Esophagus mucosa (tissue), 1 donor: Measurements from ENCODE around the gene NDUFV1. TPM values are rescaled to one million over a fixed set of nuclear protein-coding genes. Genes with fewer than 3 reads are reported as not detected.
"Not testable (repeated sequence)": the region's sequence is repeated elsewhere in the genome, so short reads cannot be mapped to it uniquely, and the experiment has no call there.

Experiments used
- ATAC-seq: fragments of 200-7000 bp; cut with Tn5 transposase; one replicate; pipeline ENCODE4 v1.9.1; 2020
- total RNA-seq: library from RNA; stranded (reverse); gene quantifications from one replicate; pipeline ENCODE4 v1.2.4, GENCODE V29; 2023
- donor health status: DM: yes; HTN: yes; CAD: no.

Gene NDUFV1
- total RNA-seq, 1 donor from 2014 or later = 140 TPM

GRCh38 chr11:67627812-67628624 lies 21.3 kb downstream of the NDUFV1 start:
- ATAC-seq = no peak

DNA sequence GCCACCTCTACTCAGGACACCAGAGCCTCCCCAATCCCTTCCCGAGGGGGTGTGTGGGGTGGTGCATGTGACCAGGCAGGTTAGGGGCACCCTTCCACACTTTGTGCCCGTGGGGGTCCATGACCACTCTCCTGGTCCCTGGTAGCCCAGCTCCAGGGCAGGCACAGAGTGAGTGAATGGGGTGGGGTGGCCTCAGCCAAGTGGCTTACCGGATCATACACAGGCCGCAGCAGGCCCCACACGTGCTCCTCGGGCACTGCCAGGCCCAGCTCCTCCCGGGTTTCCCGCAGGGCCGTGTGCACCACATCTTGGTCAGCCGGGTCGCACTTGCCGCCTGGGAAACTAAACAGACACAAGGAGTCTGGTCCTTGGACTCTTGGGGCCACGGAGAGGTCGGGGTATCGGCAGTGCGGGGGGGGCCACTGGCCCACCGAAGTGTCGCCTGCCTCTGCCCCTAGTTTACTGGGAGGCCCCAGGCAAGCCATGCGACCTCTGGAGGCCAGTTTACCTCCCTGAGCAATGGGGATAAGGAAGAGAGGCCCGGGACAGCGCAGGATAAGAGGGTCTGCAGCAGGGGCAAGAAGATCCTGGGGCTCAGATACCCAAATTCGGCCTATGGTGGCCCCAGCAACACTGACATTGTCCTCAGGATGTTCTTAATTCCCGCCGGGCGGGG lies 22.1 kb downstream of the NDUFV1 start:
- peak; percentile 37 for ATAC-seq

DNA sequence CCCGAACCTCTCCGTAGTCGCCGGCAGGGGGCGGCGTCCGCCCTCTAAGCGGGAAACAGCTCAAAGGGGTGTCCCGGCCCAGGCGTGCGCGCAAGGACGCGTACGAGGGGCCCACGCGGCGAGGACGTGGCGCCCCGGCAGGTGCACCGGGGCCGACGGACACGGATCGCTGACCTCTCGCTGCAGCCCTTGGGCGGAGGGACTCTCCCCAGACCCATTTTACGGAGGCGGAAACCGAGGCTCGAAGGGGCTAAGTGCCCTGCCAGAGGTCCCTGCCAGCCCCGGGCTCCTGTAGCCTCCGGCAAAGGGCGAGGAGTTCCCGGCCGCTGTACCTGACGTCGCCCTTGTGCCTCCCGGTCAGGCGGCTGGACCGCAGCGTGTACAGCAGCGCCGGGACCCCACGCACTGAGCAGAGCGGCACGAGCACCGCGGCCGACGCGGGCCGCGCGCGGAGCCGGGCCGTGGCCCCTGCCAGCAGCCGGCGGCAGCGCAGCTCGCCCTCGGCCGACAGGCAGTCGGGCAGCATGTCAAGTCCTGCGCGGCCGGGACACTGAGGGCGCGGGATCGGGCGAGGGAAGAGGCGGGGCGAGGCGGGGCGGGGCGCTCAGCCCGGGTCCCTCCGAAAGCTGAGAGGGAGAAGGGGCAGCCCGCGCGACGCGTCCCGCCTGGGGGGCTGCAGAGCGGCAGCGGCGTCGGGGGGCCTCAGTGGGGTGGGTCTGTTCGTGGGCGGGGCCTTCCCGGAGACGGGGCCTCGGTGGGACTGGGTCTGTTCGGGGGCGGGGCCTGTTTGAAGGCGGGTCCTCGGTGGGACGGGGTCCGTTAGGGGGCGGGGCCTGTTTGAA lies 22.9 kb downstream of the NDUFV1 start, which contains the start of gene NUDT8:
Gene NUDT8 (minus strand): TSS at position 552 of the 842 bp plus-strand sequence. CDS start 26 bp downstream, at position 526.
- ATAC-seq = peak; percentile 68

DNA sequence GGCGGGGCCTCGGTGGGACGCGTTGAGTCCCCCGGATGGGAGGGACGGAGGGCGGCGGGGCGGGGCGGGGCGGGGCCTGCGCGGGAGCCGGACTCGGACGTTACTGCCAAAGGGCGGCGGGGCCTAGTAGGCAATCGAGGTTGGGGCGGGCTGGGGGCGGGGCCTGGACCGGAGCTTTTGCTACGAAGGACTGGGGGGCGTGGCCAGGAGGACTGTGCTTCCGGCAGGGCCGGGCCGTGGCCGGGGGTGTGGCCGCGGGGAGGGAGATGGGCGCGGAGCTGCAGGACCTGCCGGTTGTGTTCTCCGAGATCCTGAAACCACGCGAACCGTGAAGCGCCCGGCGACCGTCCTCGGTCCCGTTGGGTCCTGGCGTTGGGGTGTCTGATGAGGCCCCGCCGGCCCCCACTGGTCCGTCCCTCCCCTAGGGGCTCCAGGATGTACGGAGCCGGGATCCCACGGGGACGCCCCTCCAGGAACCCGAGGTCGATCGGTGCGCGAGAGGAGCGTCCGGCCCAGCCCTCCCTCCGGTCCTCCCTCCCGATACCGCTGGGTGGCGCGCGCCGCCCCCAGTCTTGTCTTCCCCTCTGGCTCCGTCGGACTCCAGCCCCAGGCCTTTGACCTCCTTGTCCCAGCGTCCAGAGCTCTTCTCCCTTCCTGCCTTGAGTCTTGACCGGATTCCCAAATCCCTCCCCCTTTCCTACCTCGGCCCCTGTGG lies 23.6 kb downstream of the NDUFV1 start:
- ATAC-seq = peak; percentile 85

- no peak for ATAC-seq
Measured at GRCh38 chr11:67630943-67631331, 24.2 kb downstream of the NDUFV1 start.

GRCh38 chr11:67631411-67631810 lies 24.7 kb downstream of the NDUFV1 start:
- no peak for ATAC-seq

DNA sequence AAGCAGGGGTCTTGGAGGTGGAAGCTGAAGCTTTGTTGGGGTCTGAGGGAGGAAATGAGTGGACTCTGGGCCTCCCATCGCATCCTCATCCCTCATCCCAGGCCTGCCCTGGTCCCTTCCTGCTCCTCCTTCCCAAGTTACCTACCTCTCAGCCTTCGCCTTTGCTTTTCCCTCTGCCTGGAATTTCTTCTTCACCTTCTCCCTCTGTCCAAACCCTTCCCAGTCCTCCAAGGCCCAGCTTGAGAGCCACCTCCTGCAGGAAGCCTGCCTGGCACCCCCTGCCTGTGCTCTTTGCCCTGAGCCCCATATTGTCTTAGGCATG lies 25.1 kb downstream of the NDUFV1 start:
- no peak for ATAC-seq

- ATAC-seq = no peak
Measured at GRCh38 chr11:67632175-67632981, 25.6 kb downstream of the NDUFV1 start.

DNA sequence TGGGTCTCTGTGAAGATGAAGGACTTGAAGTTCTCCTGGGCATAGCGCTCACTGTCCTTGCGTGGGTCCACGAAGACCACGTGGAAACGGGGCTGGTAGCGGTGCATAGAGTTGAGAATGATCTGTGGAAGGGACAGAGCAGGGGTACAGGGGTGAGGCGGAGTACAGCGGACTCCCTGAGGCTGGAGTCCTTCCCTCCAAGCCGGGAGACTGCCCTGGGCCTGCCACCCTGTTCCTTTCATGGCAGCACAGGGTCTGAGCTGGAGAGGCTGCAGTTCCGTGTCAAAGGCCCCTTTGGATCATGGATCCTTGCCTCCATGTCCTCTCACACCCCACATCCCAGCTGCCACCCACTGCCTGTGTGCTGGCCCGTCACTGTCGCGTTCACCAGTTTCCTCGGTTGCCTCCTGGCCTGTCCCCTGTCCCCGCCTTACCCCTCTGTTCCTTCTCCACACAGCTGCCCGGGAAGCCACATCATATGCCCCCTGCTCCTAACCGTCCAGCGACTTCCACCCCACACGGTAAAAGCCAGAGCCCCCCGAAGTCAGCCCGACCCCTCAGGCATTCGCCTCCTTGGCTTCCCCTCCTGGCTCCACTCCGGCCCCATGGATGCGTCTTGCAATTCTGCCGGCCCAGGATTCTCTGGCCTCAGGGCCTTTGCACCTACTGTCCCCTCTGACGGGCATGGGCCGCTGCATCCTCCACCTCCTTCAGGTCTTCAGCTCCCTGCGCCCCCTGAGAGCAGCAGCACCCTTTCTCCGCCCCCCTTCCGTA lies 26.4 kb downstream of the NDUFV1 start:
- no peak for ATAC-seq

GRCh38 chr11:67633758-67634365 lies 27.1 kb downstream of the NDUFV1 start:
- ATAC-seq = no peak

- ATAC-seq = no peak
Measured at GRCh38 chr11:67634366-67635230, 27.9 kb downstream of the NDUFV1 start.

DNA sequence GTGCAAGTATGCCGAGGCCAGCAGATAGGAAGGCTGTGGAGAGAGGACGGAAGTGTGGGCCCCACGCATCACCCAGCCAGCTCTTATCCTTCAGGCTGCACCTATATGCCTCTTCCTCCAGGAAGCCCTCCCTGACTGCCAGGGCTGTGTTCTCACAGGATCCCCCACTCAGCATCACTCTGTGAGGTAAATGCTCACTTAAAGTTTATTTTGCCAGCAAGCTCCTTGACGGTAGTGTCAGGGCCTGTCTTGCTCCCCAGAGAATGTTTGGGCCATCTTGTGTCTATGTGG lies 28.4 kb downstream of the NDUFV1 start:
- no peak for ATAC-seq

GRCh38 chr11:67636962-67637361 lies 30.2 kb downstream of the NDUFV1 start:
- ATAC-seq = no peak

- ATAC-seq = not testable (repeated sequence)
Measured at GRCh38 chr11:67637441-67637840, 30.7 kb downstream of the NDUFV1 start.

DNA sequence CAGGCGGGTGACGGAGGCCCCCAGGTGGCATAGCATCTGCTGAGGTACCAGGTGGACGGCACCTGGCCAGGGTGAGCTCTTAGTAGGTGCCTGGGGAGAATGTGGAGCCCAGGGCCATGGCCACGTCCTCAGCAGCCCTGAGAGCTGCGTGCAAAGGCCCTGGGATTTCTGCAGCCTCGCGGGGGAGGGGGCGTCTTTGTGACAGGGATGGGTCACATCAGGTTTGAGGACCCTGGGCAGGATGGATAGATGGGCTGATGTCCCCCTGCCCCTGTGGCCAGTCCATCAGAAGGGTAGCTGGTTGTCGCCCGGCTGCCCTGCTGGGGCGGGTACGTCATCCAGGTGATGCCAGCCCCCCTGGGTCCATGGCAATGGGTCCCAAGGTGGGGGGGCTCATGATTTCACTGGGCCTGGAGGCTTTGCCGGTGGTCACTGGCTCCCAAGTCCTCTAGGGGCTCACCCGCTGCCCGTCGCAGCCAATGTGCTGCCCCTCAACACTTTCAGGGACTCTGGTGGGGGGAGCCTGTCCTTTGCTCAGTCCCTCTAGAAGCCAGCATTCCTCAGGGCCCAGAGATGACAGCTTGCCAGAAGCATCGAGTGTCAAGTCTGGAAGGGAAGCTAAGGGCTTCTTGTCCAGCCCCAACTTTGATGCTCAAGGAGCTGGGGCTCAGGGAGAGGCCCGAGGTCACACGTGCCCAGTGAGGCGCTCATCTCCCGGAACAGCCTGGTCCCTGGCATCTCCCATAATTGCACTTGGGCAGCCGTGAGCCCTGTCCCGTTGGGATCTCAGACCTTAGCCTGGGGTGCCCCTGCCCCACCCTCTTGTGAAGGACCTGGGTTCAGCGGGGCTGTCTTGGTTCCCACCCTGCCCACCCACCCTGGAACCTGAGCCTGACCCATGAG lies 32.0 kb downstream of the NDUFV1 start:
- ATAC-seq = no peak

- no peak for ATAC-seq
Measured at GRCh38 chr11:67639438-67639859, 32.7 kb downstream of the NDUFV1 start, which contains the start of gene TBX10. TBX10 (minus strand) TSS chr11:67639763; CDS start chr11:67639472, 291 bp downstream.

DNA sequence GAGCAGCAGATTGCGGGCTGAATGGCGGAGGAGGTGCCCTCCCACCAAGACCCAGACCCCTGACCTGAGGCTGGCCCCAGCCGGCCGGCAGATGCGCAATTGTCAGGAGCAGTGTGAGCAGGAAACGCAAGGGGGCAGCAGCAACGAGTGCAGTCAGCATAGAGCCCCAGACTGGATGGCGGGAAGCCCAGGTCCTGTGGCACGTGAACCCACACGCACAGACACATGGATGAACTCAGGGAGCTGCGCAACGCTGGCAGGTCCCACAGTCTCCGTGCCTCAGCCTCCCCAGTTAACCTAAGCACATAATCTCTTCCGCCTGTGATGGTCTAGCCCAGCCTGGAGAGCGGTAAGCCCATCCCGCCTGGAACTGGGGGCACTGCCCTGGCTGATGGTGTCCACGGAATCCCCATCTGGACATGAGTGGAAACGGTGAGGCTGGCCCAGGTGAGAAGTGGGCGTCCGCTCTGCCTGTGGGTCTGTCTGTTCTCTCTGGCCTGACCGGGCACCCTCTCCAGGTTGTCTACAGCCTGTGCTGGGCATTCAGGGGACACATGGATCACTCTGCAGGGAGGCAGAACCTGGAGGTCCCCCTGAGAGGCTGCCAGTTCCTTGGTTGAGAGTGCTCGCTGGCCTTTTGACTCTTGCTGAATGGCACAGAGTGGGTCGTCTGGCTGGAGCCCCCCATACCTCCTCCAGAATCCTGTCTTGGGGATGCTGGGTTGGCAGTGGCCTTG lies 33.5 kb downstream of the NDUFV1 start:
- peak; percentile 72 for ATAC-seq
